HG03280 (cell line): ENCODE data around the gene PLSCR2.
"Not testable (repeated sequence)": the region's sequence is repeated elsewhere in the genome, so short reads cannot be mapped to it uniquely, and the experiment has no call there.

Experiments
- ATAC-seq: cut with Tn5 transposase; IDR thresholded peaks from one replicate; pipeline ENCODE4 v1.9.1; 2021; ENCODE audit warnings: mild to moderate bottlenecking, moderate library complexity; ENCODE audit not compliant: unreplicated experiment

PLSCR2 gene

GRCh38 chr3:146421819-146422759 is 47.3 kb downstream of the PLSCR2 start:
- ATAC-seq, result no peak

GRCh38 chr3:146416366-146416765 is 53.0 kb downstream of the PLSCR2 start:
- no peak for ATAC-seq

- ATAC-seq, result no peak
These were observed 55.4 kb downstream of the PLSCR2 start for GRCh38 chr3:146414010-146414409.

- not testable (repeated sequence) for ATAC-seq
These were observed 56.6 kb downstream of the PLSCR2 start for GRCh38 chr3:146412711-146413110.

GRCh38 chr3:146407956-146408355 is 61.4 kb downstream of the PLSCR2 start:
- ATAC-seq, result no peak

GRCh38 chr3:146404436-146404835 is 64.9 kb downstream of the PLSCR2 start:
- no peak for ATAC-seq

- no peak for ATAC-seq
These were observed 65.6 kb downstream of the PLSCR2 start for GRCh38 chr3:146403792-146404191.

GRCh38 chr3:146396792-146397191 is 72.6 kb downstream of the PLSCR2 start:
- ATAC-seq, result no peak

- ATAC-seq, result no peak
These were observed 74.2 kb downstream of the PLSCR2 start for GRCh38 chr3:146395164-146395563.

- ATAC-seq, result no peak
These were observed 78.4 kb downstream of the PLSCR2 start for GRCh38 chr3:146390957-146391356.

- ATAC-seq, result no peak
These were observed 79.2 kb downstream of the PLSCR2 start for GRCh38 chr3:146390006-146390772.

- ATAC-seq, result no peak
These were observed 81.8 kb downstream of the PLSCR2 start for GRCh38 chr3:146387566-146387965.

GRCh38 chr3:146386936-146387335 is 82.4 kb downstream of the PLSCR2 start:
- no peak for ATAC-seq

GRCh38 chr3:146384786-146385185 is 84.6 kb downstream of the PLSCR2 start:
- no peak for ATAC-seq
